Stimulated activated CD4-positive, alpha-beta T cell treated with anti-CD3 and anti-CD28 coated beads, Interleukin-4, amount 100 ng/mL, for 48 hours (primary cell): ENCODE data around the gene JUNB.
"Not testable (repeated sequence)": the region's sequence is repeated elsewhere in the genome, so short reads cannot be mapped to it uniquely, and the experiment has no call there.

Experiments
- DNase-seq, 2 donors: peaks; one replicate each; pipeline ENCODE4 v3.0.0-alpha.2; 2020; ENCODE audit warnings: low read depth in 2 of 2

The JUNB gene

DNA sequence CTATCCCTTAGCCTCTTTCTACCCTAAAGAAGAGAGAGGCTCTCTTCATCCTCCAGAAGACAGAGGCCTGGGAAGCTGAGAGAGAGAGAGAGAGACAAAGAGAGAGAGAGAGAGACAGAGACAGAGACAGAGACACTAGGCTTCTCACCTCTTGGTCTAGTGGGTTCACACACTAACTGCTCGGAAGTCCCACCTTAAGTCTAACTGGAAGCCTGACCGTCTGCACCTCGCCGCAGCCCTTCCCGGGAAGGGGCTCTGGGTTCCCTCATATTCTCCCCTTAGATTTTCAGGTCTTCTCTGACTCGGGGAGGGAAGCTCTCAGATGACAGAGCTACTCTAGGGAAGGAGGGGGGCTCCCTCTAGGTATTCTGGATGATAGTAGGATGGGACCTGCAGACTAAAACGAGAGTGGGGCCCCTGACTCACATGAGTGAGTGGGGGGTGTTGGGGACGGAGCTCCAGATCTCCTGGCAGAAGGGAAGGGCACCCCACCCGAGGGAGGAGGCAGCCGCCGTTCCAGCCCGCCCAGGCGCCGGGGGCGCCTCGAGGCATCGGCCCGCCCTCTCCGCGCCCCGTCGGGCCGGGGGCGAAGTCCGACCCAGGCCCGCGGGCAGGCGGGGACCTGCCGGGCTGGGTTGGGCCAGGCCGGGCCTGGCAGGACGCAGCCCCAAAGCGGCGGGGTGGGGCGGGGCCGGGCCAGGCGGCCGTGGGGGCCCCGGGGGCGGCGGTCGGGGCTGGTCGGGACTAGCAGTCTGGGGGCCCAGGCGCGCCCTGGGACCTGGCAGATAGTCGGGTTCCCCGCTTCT, 2.0 kb upstream of the JUNB start:
- no peak for DNase-seq

DNA sequence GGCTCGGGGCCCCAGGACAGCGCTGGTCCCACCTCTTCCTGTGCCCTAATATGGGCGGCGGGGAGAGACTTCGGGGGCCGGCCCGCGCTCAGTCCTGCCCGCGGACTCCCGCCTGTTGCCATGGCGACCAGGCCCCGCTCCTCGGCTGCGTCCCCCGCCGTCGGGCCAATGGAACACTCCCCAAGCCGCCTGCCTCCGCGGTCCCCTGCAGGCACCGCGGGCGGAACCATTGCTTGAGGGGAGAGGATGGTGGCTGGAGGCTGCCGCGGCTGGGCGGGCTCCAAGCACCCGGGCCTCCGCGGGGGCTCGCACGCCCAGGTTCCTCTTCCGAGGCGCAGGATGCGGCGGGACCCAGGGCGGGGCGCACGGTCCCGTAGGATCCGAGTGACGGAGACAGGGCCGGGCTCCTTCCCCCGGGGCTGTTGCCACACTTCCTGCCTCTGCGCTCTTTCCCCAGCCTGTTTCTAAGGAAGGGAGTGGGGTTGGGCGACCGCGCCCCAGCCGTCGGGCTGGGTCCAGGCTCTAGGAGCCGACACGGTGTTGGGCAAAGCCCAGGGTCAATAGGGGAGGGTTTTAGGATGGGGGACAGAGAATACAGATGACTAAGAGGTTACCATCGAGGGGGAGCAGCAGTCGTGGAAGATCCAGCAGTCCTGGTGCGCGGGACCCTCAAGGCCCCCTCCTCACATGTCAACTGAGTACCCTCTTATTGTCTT, 1.2 kb upstream of the JUNB start:
- peak; percentile 94 to 97 for DNase-seq

DNA sequence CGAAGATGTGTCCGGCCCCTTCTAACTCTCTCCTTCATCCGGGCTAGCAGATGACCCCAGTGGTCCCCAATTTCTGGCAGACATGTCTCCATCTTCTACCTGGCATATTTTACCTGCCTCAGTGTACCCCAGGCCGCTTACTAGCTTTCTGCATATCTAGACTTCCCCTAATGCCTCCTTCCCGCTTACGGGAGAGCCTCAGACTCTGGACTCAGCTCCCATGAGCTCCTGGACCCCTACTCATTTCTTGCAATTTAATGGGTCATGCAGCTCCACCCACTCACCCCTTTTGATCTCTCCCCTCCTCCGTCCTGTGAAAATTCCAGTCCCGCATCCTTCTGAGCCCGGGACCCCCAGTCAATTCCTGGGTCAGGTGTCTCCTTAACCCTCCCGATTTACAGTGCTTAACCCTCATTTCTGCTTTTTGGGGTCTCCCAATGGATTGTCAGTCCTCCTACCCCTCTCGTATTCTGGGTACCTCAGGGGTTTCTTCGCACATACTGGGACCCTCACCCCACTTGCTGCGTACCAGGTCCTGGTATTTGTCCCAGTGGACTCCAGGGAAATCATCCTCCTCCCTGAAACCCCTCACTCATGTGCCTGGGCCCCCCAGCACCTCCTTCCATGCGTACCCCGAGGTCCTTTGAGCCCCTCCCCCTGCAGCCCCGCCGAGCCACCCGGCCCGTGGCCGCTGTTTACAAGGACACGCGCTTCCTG, 500 bp upstream of the JUNB start:
- no peak for DNase-seq

DNA sequence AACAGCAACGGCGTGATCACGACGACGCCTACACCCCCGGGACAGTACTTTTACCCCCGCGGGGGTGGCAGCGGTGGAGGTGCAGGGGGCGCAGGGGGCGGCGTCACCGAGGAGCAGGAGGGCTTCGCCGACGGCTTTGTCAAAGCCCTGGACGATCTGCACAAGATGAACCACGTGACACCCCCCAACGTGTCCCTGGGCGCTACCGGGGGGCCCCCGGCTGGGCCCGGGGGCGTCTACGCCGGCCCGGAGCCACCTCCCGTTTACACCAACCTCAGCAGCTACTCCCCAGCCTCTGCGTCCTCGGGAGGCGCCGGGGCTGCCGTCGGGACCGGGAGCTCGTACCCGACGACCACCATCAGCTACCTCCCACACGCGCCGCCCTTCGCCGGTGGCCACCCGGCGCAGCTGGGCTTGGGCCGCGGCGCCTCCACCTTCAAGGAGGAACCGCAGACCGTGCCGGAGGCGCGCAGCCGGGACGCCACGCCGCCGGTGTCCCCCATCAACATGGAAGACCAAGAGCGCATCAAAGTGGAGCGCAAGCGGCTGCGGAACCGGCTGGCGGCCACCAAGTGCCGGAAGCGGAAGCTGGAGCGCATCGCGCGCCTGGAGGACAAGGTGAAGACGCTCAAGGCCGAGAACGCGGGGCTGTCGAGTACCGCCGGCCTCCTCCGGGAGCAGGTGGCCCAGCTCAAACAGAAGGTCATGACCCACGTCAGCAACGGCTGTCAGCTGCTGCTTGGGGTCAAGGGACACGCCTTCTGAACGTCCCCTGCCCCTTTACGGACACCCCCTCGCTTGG, 966 bp downstream of the JUNB start:
- DNase-seq = peak; percentile 66 to 70

- DNase-seq = no peak
These were observed 1.6 kb downstream of the JUNB start for GRCh38 chr19:12792853-12793289.

DNA sequence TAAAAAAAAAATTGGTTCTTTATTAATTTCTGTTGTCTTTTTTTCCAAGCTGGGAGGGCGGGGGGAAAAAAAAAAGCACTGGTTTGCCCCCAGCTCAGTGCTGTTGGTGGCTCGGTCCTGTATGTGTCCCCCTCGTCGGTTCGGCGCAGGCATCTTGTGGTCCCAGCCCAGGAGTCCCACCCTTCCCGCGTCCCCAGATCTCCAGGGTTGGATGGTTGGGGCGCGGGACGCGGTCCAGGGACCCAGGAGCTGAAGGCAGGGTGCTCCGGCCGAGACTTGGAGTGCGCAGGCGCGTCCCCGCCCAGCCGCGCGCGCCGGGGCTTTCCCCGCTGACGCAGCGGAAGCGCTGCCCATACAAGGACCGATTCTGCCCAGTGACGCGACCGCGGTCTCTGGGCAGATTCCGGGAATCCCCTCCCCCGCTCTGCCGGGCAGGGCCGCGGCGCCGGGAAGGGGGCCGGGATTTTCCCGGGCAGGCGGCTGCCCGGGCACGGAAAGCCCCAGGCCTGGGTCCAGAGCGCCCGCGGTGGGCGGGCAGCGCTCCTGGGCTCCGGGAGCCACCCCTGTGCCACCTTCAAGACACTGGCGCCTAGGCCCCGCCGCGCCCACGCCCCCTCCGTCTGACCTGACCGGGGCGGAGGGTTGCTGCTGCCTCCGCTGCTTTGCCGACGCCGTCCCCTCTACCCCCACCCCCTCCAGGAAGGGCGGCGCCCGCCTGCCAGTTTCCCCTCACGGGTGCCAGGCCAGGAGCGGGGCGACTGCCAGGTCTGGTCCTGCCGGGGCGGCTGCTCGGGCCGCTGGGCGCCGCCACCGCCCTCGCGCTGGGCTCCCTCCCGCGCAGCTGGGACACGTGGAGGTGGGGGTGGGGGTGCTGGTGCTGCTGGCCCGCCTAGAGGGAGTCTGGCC, 2.3 kb downstream of the JUNB start:
- DNase-seq = peak; percentile 87 to 88

DNA sequence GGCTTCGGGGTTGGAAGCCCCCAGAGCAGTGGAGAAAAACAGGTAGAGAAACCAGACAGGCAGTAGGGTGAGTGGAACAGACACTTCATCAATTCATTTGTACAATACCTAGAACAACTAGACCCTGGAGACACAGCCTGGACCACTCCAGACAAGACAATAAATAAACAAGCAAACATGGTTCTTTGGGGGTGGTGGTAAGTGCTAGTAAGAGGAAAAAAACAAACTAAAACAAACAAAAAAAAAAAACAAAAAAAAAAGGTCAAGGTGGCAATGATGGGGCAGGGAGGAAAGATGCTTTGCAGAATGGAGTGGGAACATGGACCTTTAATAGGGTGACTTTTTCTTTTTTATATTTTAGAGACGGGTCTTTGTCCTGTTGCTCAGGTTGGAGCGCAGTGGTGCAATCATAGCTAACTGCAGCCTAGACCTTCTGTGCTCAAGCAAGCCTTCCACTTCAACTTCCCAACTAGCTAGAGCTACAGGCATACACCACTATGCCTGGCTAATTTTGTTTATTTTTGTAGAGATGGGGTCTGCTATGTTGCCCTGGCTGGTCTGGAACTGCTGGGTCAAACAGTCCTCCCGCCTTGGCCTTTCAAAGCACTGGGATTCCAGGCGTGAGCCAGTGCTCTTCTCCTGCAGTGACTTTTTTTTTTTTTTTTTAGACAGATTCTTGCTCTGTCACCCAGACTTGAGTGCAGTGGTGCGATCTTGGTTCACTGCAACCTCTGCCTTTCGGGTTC, 3.1 kb downstream of the JUNB start:
- no peak for DNase-seq

- no peak for DNase-seq
These were observed 3.7 kb downstream of the JUNB start for GRCh38 chr19:12794971-12795381.

DNA sequence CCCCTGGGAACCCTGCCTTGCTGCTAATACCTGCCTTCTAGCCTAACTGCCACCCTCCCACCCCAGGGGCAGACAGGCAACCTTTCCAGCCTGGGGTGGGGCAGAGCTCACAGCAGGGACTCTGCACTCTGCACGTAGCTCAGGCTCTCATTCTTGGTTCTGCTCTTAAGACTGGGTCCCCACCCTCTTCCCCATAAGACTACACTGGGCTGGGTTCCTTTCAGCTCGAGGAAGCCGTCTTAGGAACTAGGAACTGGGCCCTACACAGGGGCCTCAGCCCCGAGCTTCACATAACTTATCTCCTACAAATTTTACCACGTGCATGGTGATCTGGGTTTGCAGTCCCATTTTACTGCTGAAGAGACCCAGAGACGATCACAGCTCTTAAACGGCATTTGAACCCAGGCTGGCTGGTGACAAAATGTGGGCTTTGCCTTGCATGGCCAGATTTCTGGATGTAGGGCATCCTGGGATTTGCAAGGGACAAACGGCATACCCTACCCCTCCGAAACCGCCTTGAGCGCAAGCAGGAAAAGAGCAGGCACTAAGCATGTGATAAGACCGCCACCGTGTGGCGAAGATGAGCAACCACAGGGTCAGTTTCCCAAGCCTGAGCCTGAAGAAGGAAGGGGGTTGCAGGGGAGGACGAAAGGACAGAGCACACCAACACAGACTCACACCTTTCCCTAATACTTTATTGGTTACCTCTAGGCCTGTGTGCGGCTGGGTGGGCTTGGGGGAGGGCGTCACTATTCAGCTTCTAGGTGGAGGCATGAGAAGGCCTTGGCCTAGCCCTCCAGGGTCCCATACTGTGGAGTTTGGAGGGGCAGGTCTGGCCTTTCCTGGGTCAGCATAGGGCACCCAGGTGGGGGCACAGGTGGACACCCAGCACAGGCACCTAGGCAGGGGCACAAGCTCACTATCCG, 5.1 kb downstream of the JUNB start:
- peak in 1 of 2 donors; percentile 57 for DNase-seq

DNA sequence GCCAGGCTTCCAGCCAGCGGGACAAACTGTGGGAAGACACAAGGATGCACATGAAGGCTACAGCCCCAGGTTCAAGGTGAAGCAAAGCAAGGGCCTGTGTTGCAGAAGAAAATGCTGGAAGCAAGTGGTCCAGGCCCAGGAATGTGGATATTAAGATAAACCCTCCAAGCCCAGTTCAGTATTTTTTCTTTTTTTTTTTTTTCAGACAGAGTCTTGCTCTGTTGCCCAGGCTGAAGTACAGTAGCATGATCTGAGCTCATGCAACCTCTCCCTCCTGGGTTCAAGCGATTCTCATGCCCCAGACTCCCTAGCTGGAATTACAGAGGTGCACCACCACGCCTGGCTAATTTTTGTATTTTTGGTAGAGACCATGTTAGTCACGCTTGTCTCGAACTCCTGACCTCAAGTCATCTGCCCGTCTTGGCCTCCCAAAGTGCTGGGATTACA, 5.9 kb downstream of the JUNB start:
- no peak for DNase-seq

- not testable (repeated sequence) for DNase-seq
These were observed 6.3 kb downstream of the JUNB start for GRCh38 chr19:12797607-12798006.

DNA sequence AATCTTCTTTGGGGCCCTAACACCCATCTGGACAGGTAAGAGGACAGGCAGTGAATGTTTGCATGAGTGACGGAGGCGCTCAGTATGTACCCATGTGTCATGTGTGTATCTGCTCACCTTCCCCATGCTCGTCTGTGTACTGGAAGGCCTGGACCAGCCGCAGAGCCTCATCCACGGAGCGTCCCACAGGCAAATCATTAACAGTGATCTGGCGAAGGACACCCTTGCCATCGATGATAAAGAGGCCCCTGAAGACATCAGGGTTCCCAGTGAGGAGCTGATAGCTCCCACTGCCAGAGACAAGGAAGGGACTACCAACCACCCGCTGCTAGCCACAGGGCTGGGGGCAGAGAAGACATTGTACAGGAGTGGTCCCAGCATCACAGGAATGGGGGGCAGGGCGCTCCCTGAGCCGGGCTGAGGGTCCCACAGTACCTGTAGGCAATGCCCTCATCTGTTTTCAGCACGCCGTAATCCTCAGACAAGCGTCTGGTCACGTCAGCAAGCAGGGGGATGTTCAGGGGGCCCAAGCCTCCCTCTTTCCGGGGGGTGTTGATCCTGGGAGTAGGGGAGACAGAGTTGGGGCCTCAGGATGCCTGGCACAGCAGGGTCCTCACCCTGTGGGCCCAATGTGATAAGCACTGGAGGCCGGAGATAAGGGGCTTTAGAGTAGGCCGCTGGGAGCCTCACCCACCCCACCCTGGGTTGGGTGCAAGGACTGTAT, 8.6 kb downstream of the JUNB start:
- no peak for DNase-seq

GRCh38 chr19:12800466-12800770, 9.1 kb downstream of the JUNB start:
- no peak for DNase-seq

GRCh38 chr19:12800923-12801465, 9.7 kb downstream of the JUNB start:
- DNase-seq = no peak

DNA sequence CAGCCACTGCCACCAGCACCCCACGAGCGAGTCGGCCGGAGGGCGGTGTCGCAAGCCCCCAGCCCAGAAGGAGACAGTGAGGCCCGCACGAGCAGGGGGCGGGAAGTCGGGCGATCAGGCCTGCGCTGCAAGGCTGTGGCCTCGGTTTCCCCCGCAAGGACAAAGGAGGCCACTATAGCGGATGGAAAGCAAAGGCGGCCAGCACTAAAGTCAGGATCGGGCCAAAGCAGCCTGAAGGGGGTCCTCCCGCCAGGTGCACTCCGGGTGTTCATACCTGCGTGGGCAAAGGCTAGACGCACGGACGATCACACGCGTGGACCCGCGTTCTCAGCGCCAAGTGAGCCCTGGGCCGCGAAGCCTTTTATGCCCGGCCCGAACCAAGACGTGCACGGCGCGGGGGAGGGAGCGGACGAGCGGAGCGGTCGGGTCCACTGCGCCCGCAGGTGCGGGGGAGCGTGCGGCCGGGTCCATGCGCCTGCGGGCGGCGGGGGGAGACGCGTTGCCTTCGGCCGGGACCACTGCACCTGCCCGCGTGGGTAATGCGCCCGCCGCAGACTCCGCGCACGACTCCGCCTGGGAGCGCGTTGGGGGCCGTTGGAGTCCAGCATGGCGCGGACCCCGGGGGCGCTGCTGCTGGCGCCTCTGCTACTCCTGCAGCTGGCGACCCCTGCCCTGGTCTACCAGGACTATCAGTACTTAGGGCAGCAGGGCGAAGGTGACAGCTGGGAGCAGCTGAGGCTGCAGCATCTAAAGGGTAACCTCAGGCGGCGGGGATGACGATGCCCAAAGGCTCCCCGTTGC, 10.4 kb downstream of the JUNB start, which contains the start of the genes PRDX2 and THSD8:
PRDX2 (minus strand) TSS at position 335 of the 801 bp plus-strand sequence. CDS start 539 bp downstream, outside the sequence.
THSD8 (plus strand) TSS at position 604 of the 801 bp plus-strand sequence; CDS start at position 607, 3 bp downstream.
- DNase-seq = peak; percentile 73 to 79

GRCh38 chr19:12802267-12803106, 11.2 kb downstream of the JUNB start:
- DNase-seq = no peak
